ENCODE results near the gene SNED1. TPM values are rescaled to one million over a fixed set of nuclear protein-coding genes. Genes with fewer than 3 reads are reported as not detected.

The SNED1 gene
- total and polyA plus RNA-seq, 12 donors = 3.9 to 12.7 (median 6.3) TPM

GRCh38 chr2:241126771-241127202 is 128.4 kb downstream of the SNED1 start:
- intact Hi-C loops (cut with DNase I) = no loop called here
- Histone ChIP-seq H3K4me1 (no peaks in the 10 kb centered on the region), H3K27ac (no peak overlapping the region), H3K27me3 (no peaks in the 10 kb centered on the region), H3K36me3 (peaks cover 0 to 8% (median 0%) of the 10 kb centered on the region in 9 donors), H3K4me3 (no peak overlapping the region), H3K9me3 (no peaks in the 10 kb centered on the region)
- ATAC-seq (no peak), DNase-seq (no peak)
- TF ChIP-seq, protein P1, sequence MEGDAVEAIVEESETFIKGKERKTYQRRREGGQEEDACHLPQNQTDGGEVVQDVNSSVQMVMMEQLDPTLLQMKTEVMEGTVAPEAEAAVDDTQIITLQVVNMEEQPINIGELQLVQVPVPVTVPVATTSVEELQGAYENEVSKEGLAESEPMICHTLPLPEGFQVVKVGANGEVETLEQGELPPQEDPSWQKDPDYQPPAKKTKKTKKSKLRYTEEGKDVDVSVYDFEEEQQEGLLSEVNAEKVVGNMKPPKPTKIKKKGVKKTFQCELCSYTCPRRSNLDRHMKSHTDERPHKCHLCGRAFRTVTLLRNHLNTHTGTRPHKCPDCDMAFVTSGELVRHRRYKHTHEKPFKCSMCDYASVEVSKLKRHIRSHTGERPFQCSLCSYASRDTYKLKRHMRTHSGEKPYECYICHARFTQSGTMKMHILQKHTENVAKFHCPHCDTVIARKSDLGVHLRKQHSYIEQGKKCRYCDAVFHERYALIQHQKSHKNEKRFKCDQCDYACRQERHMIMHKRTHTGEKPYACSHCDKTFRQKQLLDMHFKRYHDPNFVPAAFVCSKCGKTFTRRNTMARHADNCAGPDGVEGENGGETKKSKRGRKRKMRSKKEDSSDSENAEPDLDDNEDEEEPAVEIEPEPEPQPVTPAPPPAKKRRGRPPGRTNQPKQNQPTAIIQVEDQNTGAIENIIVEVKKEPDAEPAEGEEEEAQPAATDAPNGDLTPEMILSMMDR (IDR thresholded peaks at IDR 0.05) = no peak
- 95 to 97% methylated on average over 18 of the region's 18 CpGs for whole genome bisulfite sequencing, 2 donors

- 93 to 95% methylated on average over 8 of the region's 8 CpGs for WGBS, 2 donors
- no peak for DNase-seq
- Histone ChIP-seq H3K27ac (no peak overlapping the region), H3K4me1 (no peaks in the 10 kb centered on the region), H3K27me3 (no peaks in the 10 kb centered on the region), H3K4me3 (no peak overlapping the region), H3K9me3 (no peaks in the 10 kb centered on the region), H3K36me3 (peaks cover 0 to 8% (median 0%) of the 10 kb centered on the region in 9 donors)
- no peak for ATAC-seq
- TF ChIP-seq, protein P1 (IDR thresholded peaks at IDR 0.05) = no peak
- intact Hi-C loops (cut with DNase I) = no loop called here
These were observed 129.8 kb downstream of the SNED1 start for GRCh38 chr2:241128266-241128665.

DNA sequence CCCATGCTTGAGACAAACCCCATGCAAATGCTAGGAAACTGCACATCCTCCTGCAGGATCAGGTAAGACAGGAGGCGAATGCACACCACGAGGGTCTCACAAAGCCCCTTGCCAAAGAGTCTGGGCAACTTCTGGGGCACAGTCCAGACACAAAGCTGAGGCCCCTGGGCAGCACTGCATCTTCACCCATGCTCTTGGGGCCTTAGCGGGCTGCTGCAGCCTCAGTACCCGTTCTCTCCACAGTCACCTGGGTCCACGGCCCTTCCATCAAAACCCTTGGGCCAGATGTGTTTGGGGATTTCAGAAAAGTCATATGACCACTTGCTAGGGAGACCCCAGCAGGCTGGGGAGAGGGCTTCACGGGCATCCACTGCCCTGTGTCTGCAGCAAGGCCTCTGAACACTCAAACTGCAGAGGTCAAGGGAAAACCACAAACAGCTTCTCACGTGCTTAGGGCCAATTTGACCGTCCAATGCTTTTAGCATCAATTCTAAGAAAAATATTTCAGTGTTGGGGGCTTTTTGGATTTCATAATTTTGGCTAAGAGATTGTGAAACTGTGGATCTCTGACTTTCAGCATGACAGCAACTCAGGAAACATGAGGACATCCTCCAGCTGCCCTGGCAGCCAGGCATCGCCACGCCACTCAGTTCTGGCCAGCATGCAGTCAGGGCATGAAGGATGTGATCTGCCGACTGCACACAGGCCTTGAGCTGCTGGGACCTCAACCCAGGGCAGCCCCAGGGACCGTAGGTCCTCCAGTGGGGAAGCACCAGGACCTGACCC is 130.9 kb downstream of the SNED1 start:
- DNase-seq = no peak

DNA sequence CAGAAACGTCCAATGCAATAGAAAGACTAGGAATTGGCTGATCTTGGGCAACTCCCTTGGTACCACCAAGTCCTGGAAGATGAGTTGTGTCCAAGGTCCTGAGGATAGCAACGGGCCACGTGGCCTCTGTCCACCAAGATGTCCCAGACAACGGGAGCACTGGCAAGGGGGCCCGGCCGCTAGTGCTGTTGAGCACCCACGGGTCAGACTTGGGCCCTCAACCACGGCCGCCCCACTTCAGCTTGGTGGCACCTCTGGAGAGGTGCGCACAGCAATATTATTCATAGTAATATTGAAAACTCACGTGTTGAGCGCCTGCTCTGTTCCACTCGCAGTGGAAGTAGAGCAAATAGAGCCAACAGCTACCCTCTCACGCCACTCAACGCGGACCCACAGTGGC is 131.9 kb downstream of the SNED1 start:
- peaks cover 0 to 8% (median 0%) of the 10 kb centered on the region in 9 donors for H3K36me3 ChIP-seq
- no peak overlapping the region for H3K27ac ChIP-seq
- TF ChIP-seq, protein P1 (IDR thresholded peaks at IDR 0.05) = no peak
- H3K27me3 ChIP-seq = no peaks in the 10 kb centered on the region
- ATAC-seq (no peak), DNase-seq (no peak)
- intact Hi-C loops (cut with DNase I) = no loop called here
- 93 to 95% methylated on average over 16 of the region's 16 CpGs for WGBS, 2 donors
- no peak overlapping the region for H3K4me3 ChIP-seq
- H3K4me1 ChIP-seq = no peaks in the 10 kb centered on the region
- H3K9me3 ChIP-seq = no peaks in the 10 kb centered on the region

More for the DNA sequence above, 130.9 kb downstream of the SNED1 start:
- Histone ChIP-seq H3K4me3 (no peak overlapping the region), H3K9me3 (no peaks in the 10 kb centered on the region), H3K36me3 (peaks cover 0 to 8% (median 0%) of the 10 kb centered on the region in 9 donors), H3K27ac (no peak overlapping the region), H3K27me3 (no peaks in the 10 kb centered on the region), H3K4me1 (no peaks in the 10 kb centered on the region)
- WGBS, 2 donors = 93 to 95% methylated on average over 12 of the region's 12 CpGs
- TF ChIP-seq, protein P1 (IDR thresholded peaks at IDR 0.05) = no peak
- no peak for ATAC-seq
- intact Hi-C loops (cut with DNase I) = no loop called here
